ENCODE results near the gene SLC25A12.

GRCh38 chr2:171919453-171919852 lies 25.4 kb upstream of the SLC25A12 start:
- no peak for TF ChIP-seq POLR2A (IDR thresholded peaks at IDR 0.05; ENCODE audit: low read depth, low read length)
- TF ChIP-seq TAF1 (IDR thresholded peaks at IDR 0.05; ENCODE audit: borderline replicate concordance, low read depth, low read length): no peak
